ENCODE results near the gene MYL5. TPM values are rescaled to one million over a fixed set of nuclear protein-coding genes. Genes with fewer than 3 reads are reported as not detected.

MYL5 gene
- total and polyA plus RNA-seq, 10 of the 15 experiments (the other 5 are each of a cell fraction or from before 2014, with no cell fraction given): 1.2 to 13.8 (median 7.1) TPM

GRCh38 chr4:655464-656151 is 18.7 kb upstream of the MYL5 start (continued):
- no peak for TF ChIP-seq CHD1 (IDR thresholded peaks at IDR 0.05; ENCODE audit: low read depth, low read length)
- TF ChIP-seq MEF2A (IDR thresholded peaks at IDR 0.05; ENCODE audit: insufficient read depth, low read depth, low read length): no peak
- no peak for TF ChIP-seq TAF1 (IDR thresholded peaks at IDR 0.05; ENCODE audit: borderline replicate concordance, low read depth, low read length)

- H2AFZ ChIP-seq (ENCODE audit: control insufficient read depth, low read depth, low read length): no peak overlapping the region
- intact Hi-C loops (cut with micrococcal nuclease; ENCODE audit: unreplicated experiment) (no loop called here), in situ Hi-C loops (cut with MboI) (no loop called here)
- no peaks in the 10 kb centered on the region for H3K4me1 ChIP-seq (ENCODE audit: control insufficient read depth, insufficient read depth, low read length)
- POLR2A ChIA-PET: no interaction called here
- no peaks in the 10 kb centered on the region for H3K36me3 ChIP-seq (ENCODE audit: control insufficient read depth in 2 of 2, insufficient read depth in 2 of 2, low read length in 1 of 2)
- no peak for TF ChIP-seq CREB1 (IDR thresholded peaks at IDR 0.05; ENCODE audit: low read depth)
- TF ChIP-seq SMC3 (IDR thresholded peaks at IDR 0.05; ENCODE audit: borderline replicate concordance, low read length): no peak
- TF ChIP-seq DPF2 (IDR thresholded peaks at IDR 0.05): no peak
- no peak for TF ChIP-seq CEBPZ (IDR thresholded peaks at IDR 0.05; ENCODE audit: low read depth, low read length)
- no peak for TF ChIP-seq KLF5 (IDR thresholded peaks at IDR 0.05; ENCODE audit: partially characterized antibody)
- TF ChIP-seq ATF2 (IDR thresholded peaks at IDR 0.05; ENCODE audit: low read length): no peak
- TF ChIP-seq IRF5 (IDR thresholded peaks at IDR 0.05; ENCODE audit: borderline replicate concordance): no peak
- TF ChIP-seq CHD4 (IDR thresholded peaks at IDR 0.05): no peak
- no peak for TF ChIP-seq SRF (IDR thresholded peaks at IDR 0.05; ENCODE audit: low read depth in 2 of 2, low read length in 2 of 2)
- TF ChIP-seq TARDBP (IDR thresholded peaks at IDR 0.05; ENCODE audit: borderline replicate concordance): no peak
- no peak for TF ChIP-seq BRCA1 (IDR thresholded peaks at IDR 0.05; ENCODE audit: low read depth, low read length)
- TF ChIP-seq RELA (IDR thresholded peaks at IDR 0.05; ENCODE audit: borderline replicate concordance, partially characterized antibody): no peak
- ATAC-seq (no peak), FAIRE-seq (no peak), DNase-seq (ENCODE audit: low read depth, low spot score) (no peak)
- H3K9ac ChIP-seq (ENCODE audit: control insufficient read depth, insufficient read depth, low read length): no peak overlapping the region
- no peaks in the 10 kb centered on the region for H3K79me2 ChIP-seq (ENCODE audit: control insufficient read depth, insufficient read depth, low read length)
- BruUV-seq (replicated peaks): no TSS peak
- H4K20me1 ChIP-seq (ENCODE audit: control insufficient read depth, insufficient read depth): no peaks in the 10 kb centered on the region
- RAD21 ChIA-PET (ENCODE audit: unreplicated experiment): no interaction called here
- SMC1A ChIA-PET (ENCODE audit: uncharacterized antibody, unreplicated experiment): no interaction called here
- no peaks in the 10 kb centered on the region for H3K27me3 ChIP-seq (replicated peaks in 1 of 2; ENCODE audit: control insufficient read depth in 2 of 2, insufficient read depth in 2 of 2, low read length in 1 of 2)
- no peak overlapping the region for H3K27ac ChIP-seq (ENCODE audit: control insufficient read depth, insufficient read depth)
- CTCF ChIA-PET: no interaction called here
- no peaks in the 10 kb centered on the region; the same call in 2 of the 3 replicates for H3K9me3 ChIP-seq (replicated peaks; ENCODE audit: control insufficient read depth, insufficient read depth, low read length)
- H3K4me3 ChIP-seq: no peak overlapping the region
- WGBS (ENCODE audit: insufficient coverage, insufficient replicate concordance, low lambda C conversion rate, missing lambda C conversion rate): 76% methylated on average over 46 of the region's 58 CpGs
- no peak overlapping the region for H3K4me2 ChIP-seq (ENCODE audit: control insufficient read depth, insufficient read depth)
These were observed 17.7 kb upstream of the MYL5 start for GRCh38 chr4:656436-657337.

All from GM12878 (cell line).